Neural cell (in vitro differentiated cells): ENCODE results near the gene SPATS2L.

Experiments used
- CTCF ChIP-seq: fragments of 450-650 bp; IDR thresholded peaks from 2 replicates; pipeline ENCODE4 v1.5.1; 2014; ENCODE audit warnings: antibody characterized with exemption, mild to moderate bottlenecking, moderate library complexity; ENCODE audit not compliant: poor library complexity, severe bottlenecking
- POLR2AphosphoS5 ChIP-seq: IDR thresholded peaks from 2 replicates; pipeline ENCODE4 v1.6.1; 2012
- REST ChIP-seq: IDR thresholded peaks from 2 replicates; pipeline ENCODE4 v1.6.1; 2012; ENCODE audit warnings: borderline replicate concordance
- TAF1 ChIP-seq: IDR thresholded peaks from 2 replicates; pipeline ENCODE4 v1.6.1; 2012; ENCODE audit warnings: low read depth

- TF ChIP-seq CTCF: no peak
- TF ChIP-seq TAF1: no peak
- TF ChIP-seq POLR2AphosphoS5: no peak
- no peak for TF ChIP-seq REST
Measured at GRCh38 chr2:200447139-200447855, 140.8 kb downstream of the SPATS2L start.
